ENCODE results near the gene KCNQ5.

Gene KCNQ5

GRCh38 chr6:72623808-72624207 is 1.9 kb downstream of the KCNQ5 start (continued):
- TF ChIP-seq ZNF19 (tag by site-specific recombination; IDR thresholded peaks at IDR 0.05; ENCODE audit: low read depth) (no peak), ZNF433 (tag by site-specific recombination; IDR thresholded peaks at IDR 0.05; ENCODE audit: low read depth) (no peak), ZNF175 (tag by site-specific recombination; IDR thresholded peaks at IDR 0.05) (no peak), KLF9 (tag by site-specific recombination; IDR thresholded peaks at IDR 0.05; ENCODE audit: low read depth) (no peak), ZNF24 (tag by site-specific recombination; IDR thresholded peaks at IDR 0.05) (no peak), CTCF (tag by site-specific recombination; IDR thresholded peaks at IDR 0.05) (no peak), PATZ1 (tag by site-specific recombination; IDR thresholded peaks at IDR 0.05) (no peak), ZNF629 (tag by site-specific recombination; IDR thresholded peaks at IDR 0.05) (peak; percentile 49), TSHZ1 (tag by site-specific recombination; IDR thresholded peaks at IDR 0.05; ENCODE audit: borderline replicate concordance) (no peak)
- TF ChIP-seq, protein P1, sequence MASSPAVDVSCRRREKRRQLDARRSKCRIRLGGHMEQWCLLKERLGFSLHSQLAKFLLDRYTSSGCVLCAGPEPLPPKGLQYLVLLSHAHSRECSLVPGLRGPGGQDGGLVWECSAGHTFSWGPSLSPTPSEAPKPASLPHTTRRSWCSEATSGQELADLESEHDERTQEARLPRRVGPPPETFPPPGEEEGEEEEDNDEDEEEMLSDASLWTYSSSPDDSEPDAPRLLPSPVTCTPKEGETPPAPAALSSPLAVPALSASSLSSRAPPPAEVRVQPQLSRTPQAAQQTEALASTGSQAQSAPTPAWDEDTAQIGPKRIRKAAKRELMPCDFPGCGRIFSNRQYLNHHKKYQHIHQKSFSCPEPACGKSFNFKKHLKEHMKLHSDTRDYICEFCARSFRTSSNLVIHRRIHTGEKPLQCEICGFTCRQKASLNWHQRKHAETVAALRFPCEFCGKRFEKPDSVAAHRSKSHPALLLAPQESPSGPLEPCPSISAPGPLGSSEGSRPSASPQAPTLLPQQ (tag by site-specific recombination; IDR thresholded peaks at IDR 0.05) = no peak

DNA sequence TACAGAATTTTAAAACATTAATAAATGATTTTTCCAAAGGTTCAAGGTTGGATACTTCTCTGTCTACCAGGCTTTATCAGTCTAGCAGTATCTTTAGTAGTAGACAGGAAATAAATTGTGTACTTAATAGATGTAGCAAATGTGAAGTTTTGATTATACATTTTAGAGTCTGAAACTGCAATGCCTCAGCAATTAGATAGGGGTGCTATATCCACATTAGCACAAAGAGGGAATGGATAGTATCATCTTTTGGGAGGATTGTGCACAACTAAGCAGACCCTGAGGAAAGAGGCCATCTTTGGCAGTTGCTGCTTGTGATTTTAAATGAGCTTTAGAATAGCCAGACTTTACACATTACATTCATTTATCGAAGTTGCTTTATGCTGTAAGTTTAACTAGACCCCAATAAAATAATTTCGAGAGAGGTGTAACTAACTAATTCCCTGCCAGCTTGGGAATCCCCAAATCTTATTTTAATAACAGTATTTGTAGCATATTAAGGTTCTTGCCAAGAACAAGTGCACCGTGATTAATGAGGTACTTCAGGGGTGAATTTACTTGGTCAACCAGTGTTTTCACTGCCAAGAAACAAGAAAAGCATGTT is 2.8 kb downstream of the KCNQ5 start:
- POLR2A ChIA-PET = no interaction called here
- Histone ChIP-seq H3K27ac (ENCODE audit: extremely low read depth, low read depth, low read length) (no peak overlapping the region), H3K9me3 (ENCODE audit: control insufficient read depth, insufficient read depth, low read depth, low read length) (no peaks in the 10 kb centered on the region), H3K4me1 (ENCODE audit: control insufficient read depth, insufficient read depth, low read length) (no peaks in the 10 kb centered on the region), H3K36me3 (ENCODE audit: control insufficient read depth in 2 of 2, insufficient read depth in 1 of 2, low read length in 2 of 2) (no peaks in the 10 kb centered on the region), H3K4me3 (ENCODE audit: low read depth, low read length) (no peak overlapping the region)
- CTCF ChIA-PET = interaction anchor here (0.6 to 1.1 kb wide), 15 partner anchors 9 to 706 kb away, joined by 3 to 13 read pairs (median 3); no protein-coding TSS in a partner anchor
- no peak for TF ChIP-seq ZNF214 (tag by site-specific recombination; IDR thresholded peaks at IDR 0.05; ENCODE audit: borderline replicate concordance)
- TF ChIP-seq ZNF529 (tag by site-specific recombination; IDR thresholded peaks at IDR 0.05; ENCODE audit: insufficient replicate concordance) = no peak
- 0 out of 2 replicates have a peak, but pooled peaks have one; percentile 28 for TF ChIP-seq ZBTB17 (tag by site-specific recombination; IDR thresholded peaks at IDR 0.05)
- TF ChIP-seq ZNF664 (tag by site-specific recombination; IDR thresholded peaks at IDR 0.05) = no peak
- no peak for TF ChIP-seq ZNF623 (tag by site-specific recombination; IDR thresholded peaks at IDR 0.05)
- TF ChIP-seq ZNF112 (tag by site-specific recombination; IDR thresholded peaks at IDR 0.05) = no peak
- TF ChIP-seq, protein P2, sequence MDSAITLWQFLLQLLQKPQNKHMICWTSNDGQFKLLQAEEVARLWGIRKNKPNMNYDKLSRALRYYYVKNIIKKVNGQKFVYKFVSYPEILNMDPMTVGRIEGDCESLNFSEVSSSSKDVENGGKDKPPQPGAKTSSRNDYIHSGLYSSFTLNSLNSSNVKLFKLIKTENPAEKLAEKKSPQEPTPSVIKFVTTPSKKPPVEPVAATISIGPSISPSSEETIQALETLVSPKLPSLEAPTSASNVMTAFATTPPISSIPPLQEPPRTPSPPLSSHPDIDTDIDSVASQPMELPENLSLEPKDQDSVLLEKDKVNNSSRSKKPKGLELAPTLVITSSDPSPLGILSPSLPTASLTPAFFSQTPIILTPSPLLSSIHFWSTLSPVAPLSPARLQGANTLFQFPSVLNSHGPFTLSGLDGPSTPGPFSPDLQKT (IDR thresholded peaks at IDR 0.05; ENCODE audit: borderline replicate concordance, low read depth, low read length) = no peak
- TF ChIP-seq ZNF324 (tag by site-specific recombination; IDR thresholded peaks at IDR 0.05) = no peak
- TF ChIP-seq ZFP69B (tag by site-specific recombination; IDR thresholded peaks at IDR 0.05) = no peak
- peak; percentile 27; the same call in 1 of the 2 replicates for TF ChIP-seq ZNF660 (tag by site-specific recombination; IDR thresholded peaks at IDR 0.05)
- TF ChIP-seq ZNF621 (tag by site-specific recombination; IDR thresholded peaks at IDR 0.05) = no peak
- peak; percentile 83 for TF ChIP-seq MZF1 (tag by site-specific recombination; IDR thresholded peaks at IDR 0.05; ENCODE audit: borderline replicate concordance)
- TF ChIP-seq SCRT1 (tag by site-specific recombination; IDR thresholded peaks at IDR 0.05; ENCODE audit: borderline replicate concordance) = no peak
- TF ChIP-seq ZSCAN5A (tag by site-specific recombination; IDR thresholded peaks at IDR 0.05) = no peak
- TF ChIP-seq SCRT2 (tag by site-specific recombination; IDR thresholded peaks at IDR 0.05) = peak; percentile 27; the same call in 1 of the 2 replicates
- no peak for TF ChIP-seq SP7 (tag by site-specific recombination; IDR thresholded peaks at IDR 0.05)

Data from HEK293 (cell line).